Limb (tissue), 2 donors: ENCODE results near the gene NUP62.
"Not testable (repeated sequence)": the region's sequence is repeated elsewhere in the genome, so short reads cannot be mapped to it uniquely, and the experiment has no call there.

Experiments
- DNase-seq, 2 donors: peaks; one replicate each; pipeline ENCODE4 v3.0.0-alpha.2; 2016; ENCODE audit errors: extremely low spot score in 2 of 2

NUP62 gene

DNA sequence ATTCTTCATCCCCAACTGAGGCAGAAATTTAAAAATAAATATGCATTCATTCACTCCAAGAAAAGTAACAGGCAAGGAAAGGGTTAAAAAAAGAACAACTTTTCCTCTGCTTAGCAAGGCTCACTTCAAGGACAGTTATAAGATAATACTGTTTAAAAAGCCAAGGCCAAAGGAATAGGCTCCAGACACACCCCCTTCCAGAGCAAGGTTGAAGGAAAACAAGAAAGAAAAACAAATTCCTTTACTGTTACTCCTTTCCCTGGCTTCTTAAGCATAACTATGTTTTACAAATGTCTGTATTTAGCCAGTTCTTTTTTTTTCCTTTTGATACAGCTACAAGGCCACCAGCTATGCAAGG is 23.2 kb upstream of the NUP62 start:
- DNase-seq = no peak

DNA sequence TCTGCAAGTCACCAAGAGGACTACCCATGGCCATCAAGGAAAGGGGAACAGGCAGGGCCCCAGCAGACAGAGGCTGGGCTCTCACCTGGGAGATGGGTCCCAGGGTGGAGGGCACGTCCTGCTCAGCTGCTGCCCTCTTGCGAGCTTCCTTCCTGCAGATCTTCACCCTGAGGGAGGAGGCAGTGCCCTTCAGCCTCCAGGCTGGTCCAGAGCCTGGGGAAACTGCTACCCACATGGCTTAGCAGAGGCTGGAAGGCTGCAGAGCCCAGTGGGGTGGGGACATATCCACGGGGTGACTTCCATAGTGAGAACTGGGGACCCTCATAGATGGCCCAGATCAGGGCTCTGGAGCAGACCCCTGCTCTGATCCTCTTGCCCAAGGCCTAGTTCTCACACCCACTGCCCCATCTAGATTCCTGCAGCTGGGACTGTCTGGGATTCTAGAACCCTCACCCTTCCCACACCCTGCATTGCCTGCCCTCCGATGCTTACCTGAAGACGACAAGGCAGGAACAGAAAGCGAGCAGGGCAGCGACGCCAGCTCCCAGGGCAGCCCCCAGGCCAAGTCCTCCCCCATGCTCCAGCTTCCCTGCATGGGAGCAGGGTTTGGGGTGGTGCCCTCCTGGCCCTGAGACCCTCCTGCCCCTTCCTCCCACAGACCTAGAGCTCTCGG is 22.6 kb upstream of the NUP62 start:
- no peak for DNase-seq

GRCh38 chr19:49950956-49951526 is 21.7 kb upstream of the NUP62 start:
- no peak for DNase-seq

- no peak for DNase-seq
Measured at GRCh38 chr19:49950590-49950948, 21.3 kb upstream of the NUP62 start.

DNA sequence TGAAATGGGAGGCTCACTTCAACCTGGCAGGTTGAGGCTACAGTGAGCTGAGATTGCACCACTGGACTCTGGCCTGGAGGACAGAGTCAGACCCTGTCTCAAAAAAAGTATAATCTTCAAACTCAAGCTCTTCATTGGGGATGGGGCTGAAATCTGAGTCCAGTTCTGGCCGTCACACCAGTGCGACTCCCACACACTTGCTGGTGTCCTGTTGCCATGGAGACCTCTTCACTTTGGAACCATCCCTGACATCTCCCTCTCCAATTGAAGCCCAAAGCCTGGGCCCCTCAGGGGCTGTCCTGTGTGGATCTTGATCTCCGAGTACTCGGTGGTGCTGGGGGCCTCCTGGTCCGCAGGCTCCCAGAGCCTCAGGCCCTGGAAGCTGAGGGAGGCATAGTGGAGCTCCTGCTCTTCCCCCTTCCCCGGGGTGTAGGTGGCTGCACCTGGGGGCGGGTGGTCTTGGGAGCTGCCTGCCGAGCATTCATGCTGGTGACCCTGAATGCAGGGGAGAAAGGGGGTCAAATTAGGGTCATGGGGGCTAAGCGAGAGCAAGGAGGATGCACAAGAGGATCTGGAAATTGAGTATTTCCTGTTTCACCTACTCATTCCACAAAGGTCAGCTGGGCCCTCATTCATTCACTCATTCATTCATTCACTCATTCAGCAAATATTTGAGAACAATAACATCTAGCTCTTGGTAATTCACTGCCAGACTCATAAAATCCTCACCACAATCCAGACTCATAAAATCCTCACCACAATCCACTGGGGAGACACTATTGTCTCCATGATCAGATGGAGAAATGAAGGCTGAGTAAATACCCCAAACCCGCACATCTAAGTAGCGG is 20.7 kb upstream of the NUP62 start:
- DNase-seq = no peak

GRCh38 chr19:49946415-49946814 is 17.1 kb upstream of the NUP62 start:
- no peak for DNase-seq

- not testable (repeated sequence) for DNase-seq
Measured at GRCh38 chr19:49944567-49944966, 15.3 kb upstream of the NUP62 start.

- DNase-seq = no peak
Measured at GRCh38 chr19:49940482-49940791, 11.1 kb upstream of the NUP62 start.

DNA sequence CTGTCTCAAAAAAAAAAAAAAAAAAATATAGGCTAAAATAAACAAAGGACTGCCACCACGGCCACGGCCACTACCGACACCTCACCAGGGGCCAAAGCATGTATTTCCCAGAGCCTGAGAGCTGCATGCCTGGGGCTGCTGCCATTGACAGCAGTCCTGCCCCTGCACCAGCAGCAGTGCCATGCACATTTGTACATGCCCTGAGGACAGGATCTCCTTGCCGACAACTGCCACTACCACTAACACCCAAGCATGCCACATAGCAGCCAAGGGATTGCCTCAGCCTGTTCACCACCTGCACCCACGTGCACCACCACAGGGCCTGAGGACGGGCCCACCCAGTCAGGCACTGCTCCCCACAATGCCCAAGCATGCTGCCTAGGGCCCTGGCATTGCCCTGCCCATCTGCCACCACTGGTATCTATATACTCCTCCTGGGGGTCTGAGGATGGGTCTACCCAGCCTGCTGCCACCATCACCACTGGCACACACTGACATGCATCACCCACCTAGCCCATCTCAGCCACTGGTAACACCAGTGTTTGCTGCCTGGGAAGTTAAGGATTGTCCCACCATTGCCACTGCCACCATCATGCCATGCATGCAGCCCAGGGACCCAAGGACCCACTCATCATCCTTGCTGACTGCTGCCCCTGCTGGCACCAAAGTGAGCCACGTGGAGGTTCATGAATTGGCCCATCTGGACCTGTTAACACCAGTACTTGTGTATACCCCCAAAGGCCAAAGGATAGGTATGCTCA is 10.6 kb upstream of the NUP62 start:
- DNase-seq = no peak

- no peak for DNase-seq
Measured at GRCh38 chr19:49938662-49939061, 9.4 kb upstream of the NUP62 start.

GRCh38 chr19:49937750-49938381 is 8.6 kb upstream of the NUP62 start:
- DNase-seq = peak; percentile 55 to 92

DNA sequence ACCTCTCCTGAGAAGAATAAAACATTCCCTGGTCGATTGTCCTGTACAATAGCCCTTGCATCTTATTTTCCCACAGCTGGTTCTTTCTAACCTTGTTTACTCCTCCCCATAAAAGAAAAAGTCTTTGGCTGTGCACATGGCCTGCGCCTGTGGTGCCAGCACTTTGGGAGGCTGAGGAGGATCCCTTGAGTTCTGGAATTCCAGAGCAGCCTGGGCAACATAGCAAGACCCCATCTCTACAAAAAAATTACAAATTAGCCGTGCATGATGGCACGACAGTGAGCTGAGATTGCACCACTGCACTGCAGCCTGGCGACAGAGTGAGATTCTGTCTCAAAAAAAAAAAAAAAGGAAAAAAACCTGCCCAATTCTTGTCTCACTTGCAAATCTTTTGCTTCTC is 7.2 kb upstream of the NUP62 start:
- no peak for DNase-seq

GRCh38 chr19:49933643-49934042 is 4.3 kb upstream of the NUP62 start:
- no peak for DNase-seq

DNA sequence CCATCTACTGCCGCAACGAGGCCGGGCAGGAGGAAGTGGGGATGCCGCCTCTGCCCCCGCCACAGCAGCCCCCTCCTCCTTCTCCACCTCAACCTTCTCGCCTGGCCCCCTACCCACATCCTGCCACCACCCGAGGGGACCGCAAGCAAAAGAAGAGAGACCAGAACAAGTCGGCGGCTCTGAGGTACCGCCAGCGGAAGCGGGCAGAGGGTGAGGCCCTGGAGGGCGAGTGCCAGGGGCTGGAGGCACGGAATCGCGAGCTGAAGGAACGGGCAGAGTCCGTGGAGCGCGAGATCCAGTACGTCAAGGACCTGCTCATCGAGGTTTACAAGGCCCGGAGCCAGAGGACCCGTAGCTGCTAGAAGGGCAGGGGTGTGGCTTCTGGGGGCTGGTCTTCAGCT is 3.4 kb upstream of the NUP62 start:
- DNase-seq = no peak

DNA sequence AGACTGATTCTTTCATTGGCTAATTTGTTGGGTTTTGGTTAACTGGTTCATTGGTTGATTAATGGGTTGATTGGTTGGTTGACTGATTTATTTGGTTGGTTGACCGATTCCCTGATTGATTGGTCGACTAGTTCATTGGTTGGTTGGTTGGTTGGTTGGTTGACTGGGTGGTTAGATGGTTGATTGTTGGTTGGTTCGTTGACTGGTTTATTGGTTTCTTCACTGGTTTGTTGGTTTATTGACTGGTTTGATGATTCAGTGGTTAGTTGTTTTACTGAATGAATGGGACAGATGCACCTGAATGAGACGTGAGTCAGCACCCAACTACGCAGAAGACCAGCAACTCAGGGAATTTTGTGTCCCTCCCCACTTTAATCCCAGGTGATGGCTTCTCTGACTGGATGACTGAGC is 2.7 kb upstream of the NUP62 start:
- no peak for DNase-seq

GRCh38 chr19:49931293-49932040 is 2.2 kb upstream of the NUP62 start:
- no peak for DNase-seq

DNA sequence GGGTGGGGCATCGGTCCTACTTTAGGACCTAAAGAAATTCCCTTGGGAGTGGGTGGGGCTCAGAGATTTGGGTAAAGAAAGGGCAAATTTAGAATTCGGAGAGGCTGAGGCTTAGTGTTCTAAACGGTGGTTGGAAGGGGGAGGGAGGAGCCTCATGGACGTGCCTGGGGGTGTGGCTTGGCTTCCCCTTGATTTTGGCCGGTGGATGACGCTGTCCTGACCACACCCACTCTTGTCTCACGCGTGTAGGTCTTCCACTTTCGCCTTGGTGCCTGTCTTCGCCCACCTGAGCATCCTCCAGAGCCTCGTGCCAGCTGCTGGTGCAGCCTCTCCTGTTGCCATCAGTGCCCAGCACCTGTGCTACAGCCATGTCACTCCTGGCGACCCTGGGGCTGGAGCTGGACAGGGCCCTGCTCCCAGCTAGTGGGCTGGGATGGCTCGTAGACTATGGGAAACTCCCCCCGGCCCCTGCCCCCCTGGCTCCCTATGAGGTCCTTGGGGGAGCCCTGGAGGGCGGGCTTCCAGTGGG is 1.2 kb upstream of the NUP62 start:
- peak in 1 of 2 donors; percentile 65 for DNase-seq

DNA sequence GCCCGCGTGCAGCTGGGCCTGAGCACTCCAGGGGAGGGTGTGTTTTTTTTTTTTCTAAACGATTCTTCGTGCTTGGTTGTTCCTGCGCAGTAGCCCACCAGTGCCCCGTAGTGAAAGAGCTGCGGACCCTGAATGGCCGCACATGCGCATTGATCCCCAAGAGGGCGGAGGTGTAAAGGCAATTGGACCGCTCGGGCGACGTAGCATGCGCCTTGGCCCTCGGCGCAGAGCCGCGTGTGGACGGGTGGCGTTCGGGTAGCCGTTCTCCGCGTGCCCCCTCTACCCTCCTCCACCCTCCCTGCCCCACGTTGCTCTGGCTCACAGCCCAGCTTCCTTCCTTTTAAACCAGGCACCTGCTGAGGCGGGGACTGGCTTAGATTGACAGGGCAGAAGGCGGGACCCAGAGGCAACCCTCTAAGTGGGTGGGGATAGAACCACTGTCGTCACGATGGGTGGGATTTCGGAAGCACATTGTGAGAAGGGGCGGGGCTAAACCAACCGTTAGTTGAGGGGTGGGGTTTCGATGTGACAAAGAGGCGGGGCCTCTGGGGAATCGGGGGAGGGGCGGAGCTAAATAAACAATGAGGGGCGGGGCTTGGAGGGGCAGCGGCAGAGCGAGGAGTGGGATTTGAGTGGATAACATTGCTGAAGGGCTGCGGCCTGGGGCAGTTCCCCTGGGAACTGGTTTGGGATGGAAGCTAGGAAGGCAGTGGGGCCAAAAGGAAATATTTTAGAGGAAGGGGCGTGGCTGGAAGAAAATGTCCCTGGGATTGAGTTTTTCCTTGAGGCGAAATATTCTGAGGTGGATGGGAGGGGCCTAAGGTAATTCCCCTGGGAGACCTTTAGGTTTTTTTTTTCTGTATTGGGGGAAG is 543 bp upstream of the NUP62 start:
- DNase-seq = peak; percentile 92 to 96

DNA sequence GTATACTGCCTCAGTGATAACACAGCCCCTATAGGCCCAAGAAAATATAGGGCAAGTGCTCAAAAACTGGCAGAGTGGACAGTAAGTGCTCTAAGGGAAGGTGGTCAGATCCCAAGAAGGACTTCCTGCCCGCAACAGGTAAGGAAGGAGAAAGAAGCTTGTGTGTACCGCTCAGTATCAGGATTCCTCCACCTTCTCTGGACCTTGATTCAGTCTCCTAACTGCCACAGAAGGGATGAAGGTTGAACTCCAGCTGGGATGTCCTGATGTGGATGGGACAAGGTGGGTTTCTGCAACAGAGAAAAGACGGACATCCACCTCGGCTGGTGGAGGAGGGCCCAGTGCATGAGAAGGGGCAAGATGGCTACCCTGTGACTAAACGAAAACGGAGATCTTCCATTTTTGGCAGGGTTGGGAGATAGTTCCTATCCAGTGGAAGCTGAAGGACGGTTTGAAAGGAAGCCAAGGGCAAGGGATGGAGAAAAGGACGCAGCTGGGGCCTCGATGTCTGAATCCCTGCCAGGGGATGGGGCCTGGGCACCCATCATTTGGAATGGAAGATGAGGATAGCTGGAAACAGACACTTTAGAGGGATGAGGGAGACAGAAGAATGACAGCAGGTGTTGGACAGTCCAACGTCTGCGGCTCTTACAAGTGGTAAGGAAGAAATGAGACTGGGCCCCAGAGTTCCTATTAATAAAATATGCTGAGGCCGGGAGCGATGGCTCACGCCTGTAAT is 1.6 kb downstream of the NUP62 start:
- no peak for DNase-seq
